ENCODE data around the gene SLAMF8. TPM values are rescaled to one million over a fixed set of nuclear protein-coding genes. Genes with fewer than 3 reads are reported as not detected.

Gene SLAMF8
- total RNA-seq, 4 donors from 2014 or later = 8.9 to 36.0 (median 11.2) TPM

DNA sequence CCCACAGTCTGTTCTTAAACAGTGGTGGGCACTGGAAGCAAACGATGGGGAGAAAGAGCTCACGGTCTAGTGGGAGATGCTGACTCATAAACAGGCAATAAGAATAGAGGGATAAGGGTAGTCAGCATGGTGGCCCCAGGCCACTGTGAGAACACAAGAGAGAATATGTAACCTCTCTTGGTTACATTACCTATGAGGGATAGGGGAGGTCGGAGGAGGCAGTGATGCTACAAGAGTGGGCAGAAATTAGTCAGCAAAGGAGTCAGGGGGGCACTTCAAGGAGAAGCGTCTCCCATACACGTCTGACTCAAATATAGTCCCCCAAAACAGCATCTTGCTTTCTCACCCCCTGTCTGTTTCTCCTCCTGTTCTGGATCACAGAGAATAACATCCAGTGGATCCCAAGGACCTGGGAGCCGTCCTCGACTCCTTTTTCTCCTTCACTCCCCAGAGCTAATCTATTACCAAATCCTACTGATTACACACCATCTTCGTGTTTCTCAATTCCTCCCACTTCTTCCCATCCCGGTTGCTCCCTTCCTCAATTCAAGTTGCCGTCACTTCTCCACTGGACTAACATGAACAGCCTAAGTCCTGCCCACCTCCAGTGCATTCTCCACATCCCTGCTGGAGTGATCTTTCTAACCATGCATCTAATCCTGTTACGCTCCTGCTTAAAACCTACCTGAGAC lies 2.1 kb downstream of the SLAMF8 start:
- no peak for ATAC-seq (ENCODE audit: low FRiP score)

DNA sequence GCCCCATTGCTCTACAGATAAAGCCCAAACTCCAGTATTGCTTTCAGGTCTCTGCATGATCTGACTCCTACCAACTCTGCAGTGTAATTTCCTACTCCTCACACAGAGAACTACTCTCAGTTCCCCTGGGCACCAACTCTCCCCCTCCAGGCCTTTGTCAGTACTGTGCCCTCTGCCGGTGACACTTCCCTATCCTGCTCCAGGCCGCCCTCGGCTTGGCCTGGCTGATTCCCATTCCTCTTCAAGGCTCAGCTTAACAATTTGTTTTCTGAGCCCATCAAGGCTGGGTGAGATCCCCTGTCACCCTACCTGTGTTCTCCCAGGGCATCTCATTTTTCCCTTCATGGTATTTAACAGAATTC lies 2.6 kb downstream of the SLAMF8 start:
- DNase-seq (ENCODE audit: low spot score) = no peak
- TF ChIP-seq, protein P1, sequence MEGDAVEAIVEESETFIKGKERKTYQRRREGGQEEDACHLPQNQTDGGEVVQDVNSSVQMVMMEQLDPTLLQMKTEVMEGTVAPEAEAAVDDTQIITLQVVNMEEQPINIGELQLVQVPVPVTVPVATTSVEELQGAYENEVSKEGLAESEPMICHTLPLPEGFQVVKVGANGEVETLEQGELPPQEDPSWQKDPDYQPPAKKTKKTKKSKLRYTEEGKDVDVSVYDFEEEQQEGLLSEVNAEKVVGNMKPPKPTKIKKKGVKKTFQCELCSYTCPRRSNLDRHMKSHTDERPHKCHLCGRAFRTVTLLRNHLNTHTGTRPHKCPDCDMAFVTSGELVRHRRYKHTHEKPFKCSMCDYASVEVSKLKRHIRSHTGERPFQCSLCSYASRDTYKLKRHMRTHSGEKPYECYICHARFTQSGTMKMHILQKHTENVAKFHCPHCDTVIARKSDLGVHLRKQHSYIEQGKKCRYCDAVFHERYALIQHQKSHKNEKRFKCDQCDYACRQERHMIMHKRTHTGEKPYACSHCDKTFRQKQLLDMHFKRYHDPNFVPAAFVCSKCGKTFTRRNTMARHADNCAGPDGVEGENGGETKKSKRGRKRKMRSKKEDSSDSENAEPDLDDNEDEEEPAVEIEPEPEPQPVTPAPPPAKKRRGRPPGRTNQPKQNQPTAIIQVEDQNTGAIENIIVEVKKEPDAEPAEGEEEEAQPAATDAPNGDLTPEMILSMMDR (IDR thresholded peaks at IDR 0.05) = no peak
- ATAC-seq (ENCODE audit: low FRiP score) = no peak

More for the DNA sequence above, 2.1 kb downstream of the SLAMF8 start:
- no peak for DNase-seq (ENCODE audit: low spot score)
- TF ChIP-seq, protein P1 (IDR thresholded peaks at IDR 0.05) = no peak

DNA sequence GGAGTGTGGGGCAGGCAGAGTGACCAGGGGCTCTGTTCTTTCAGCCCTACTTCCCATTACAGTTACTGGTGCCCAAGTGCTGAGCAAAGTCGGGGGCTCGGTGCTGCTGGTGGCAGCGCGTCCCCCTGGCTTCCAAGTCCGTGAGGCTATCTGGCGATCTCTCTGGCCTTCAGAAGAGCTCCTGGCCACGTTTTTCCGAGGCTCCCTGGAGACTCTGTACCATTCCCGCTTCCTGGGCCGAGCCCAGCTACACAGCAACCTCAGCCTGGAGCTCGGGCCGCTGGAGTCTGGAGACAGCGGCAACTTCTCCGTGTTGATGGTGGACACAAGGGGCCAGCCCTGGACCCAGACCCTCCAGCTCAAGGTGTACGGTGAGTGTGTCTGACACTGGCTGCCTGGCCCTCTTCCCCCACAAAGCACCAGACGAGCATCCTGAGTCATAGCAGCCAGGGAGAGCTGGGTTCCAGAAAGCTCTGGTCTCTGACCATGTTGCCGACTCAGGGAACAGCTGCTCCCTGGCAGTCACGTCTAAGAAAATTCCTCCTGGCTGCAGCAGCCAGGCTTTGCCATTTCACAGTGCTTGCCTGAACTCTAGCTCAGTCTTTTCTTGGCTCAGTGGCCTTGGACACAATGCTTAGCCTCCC lies 3.3 kb downstream of the SLAMF8 start:
- no peak for ATAC-seq (ENCODE audit: low FRiP score)
- no peak for DNase-seq (ENCODE audit: low spot score)
- TF ChIP-seq, protein P1 (IDR thresholded peaks at IDR 0.05) = no peak

DNA sequence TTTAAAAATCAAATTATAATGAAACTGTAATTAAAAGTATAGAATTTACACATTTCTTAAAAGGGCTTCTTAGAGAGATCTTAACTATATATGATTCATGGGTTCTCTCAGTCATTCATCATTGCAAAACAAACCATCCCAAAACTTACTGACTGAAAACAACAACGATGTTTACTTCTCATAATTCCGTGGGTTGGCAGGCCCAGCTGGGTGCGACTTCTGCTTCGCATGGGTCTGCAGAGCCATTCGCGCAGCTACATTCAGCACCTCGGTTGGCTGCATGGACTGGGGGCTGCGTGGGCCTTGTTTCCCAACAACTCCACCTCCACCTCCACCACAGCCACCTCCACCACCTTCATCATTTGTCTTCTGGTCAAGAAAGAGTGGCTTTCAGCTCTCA lies 4.0 kb downstream of the SLAMF8 start:
- DNase-seq (ENCODE audit: low spot score) (no peak), ATAC-seq (ENCODE audit: low FRiP score) (no peak)
- TF ChIP-seq, protein P1 (IDR thresholded peaks at IDR 0.05) = no peak

DNA sequence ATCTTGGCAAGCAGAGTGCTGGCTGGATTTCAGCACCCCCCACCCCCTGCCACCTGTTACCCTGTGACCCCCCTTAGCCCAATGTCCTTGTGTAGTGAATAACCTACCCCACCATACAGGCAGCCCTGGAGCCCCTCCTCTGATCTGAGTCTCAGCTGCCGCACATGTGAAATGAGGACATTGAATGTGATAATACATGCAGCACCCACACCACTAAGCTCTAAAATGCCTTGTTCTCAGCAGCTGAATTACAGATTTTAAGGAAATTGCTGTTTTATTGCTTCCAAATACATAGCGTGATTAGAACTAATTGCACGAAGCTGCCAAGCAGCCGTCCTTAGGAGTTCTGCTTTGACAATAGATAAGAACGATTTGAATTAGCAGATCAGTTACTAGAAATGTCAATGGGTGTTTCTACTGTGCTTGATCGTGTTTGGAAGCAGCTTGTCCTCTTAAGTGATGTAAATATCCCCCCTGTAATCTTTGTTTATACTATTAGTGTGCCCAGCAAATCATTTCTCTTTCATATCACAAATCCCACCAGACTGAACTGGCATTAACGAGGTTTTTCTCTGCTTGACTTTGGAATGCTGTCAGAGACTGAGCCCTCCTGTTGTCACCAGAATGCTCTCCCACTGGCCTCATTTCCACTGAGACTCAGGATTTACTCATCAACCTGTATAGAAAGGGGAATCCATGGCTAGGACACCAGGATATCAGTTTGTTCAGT lies 4.9 kb downstream of the SLAMF8 start:
- ATAC-seq (ENCODE audit: low FRiP score) (no peak), DNase-seq (ENCODE audit: low spot score) (no peak)
- TF ChIP-seq, protein P1 (IDR thresholded peaks at IDR 0.05) = no peak

DNA sequence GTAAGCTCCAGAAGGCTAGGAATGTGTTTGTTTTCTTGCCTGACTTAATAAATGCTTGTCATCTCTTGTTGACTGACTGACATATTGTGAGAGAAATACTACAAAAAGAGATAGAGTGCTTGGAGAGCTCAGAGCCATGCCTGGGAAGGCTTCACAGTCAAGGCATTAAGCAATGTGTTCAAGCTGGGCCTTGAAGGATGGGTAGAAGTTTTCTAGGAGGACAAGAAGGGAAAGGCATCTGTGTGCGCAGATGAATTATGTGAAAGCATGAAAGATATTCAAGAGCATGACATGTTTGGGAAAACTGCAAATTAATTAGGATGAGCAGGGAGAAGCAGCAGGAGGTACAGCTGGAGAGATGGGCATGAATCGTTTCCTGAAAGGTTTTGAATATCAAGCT lies 5.6 kb downstream of the SLAMF8 start:
- DNase-seq (ENCODE audit: low spot score) = no peak
- no peak for ATAC-seq (ENCODE audit: low FRiP score)
- TF ChIP-seq, protein P1 (IDR thresholded peaks at IDR 0.05) = no peak
